Glutamatergic neuron (in vitro differentiated cells): Measurements from ENCODE around the gene BOC. TPM values are rescaled to one million over a fixed set of nuclear protein-coding genes. Genes with fewer than 3 reads are reported as not detected.
A peak's percentile ranks its signal among the peaks of the same experiment; 100 is the strongest.

ENCODE experiments used
- DNase-seq: peaks from one replicate; pipeline ENCODE4 v3.0.0; 2022
- H3K27ac Mint-ChIP-seq: one replicate; pipeline ENCODE4 v1.8.0; 2020; ENCODE audit warnings: mild to moderate bottlenecking, mixed read lengths, inconsistent platforms; ENCODE audit not compliant: unreplicated experiment
- H3K27me3 Mint-ChIP-seq: one replicate; pipeline ENCODE4 v1.8.0; 2020; ENCODE audit warnings: mild to moderate bottlenecking, moderate library complexity, mixed read lengths, inconsistent platforms; ENCODE audit not compliant: unreplicated experiment
- H3K36me3 Mint-ChIP-seq: one replicate; pipeline ENCODE4 v1.8.0; 2020; ENCODE audit warnings: mild to moderate bottlenecking, mixed read lengths, inconsistent platforms; ENCODE audit not compliant: unreplicated experiment
- H3K4me1 Mint-ChIP-seq: one replicate; pipeline ENCODE4 v1.8.0; 2020; ENCODE audit warnings: mild to moderate bottlenecking, low read depth, mixed read lengths, inconsistent platforms; ENCODE audit not compliant: unreplicated experiment
- H3K4me3 Mint-ChIP-seq: one replicate; pipeline ENCODE4 v1.8.0; 2020; ENCODE audit warnings: mild to moderate bottlenecking, mixed read lengths, inconsistent platforms; ENCODE audit not compliant: unreplicated experiment
- H3K9me3 Mint-ChIP-seq: one replicate; pipeline ENCODE4 v1.8.0; 2020; ENCODE audit warnings: mild to moderate bottlenecking, moderate library complexity, mixed read lengths, inconsistent platforms; ENCODE audit not compliant: unreplicated experiment
- CTCF ChIP-seq: fragments of 200-600 bp; sonication (generic); IDR thresholded peaks from one replicate; pipeline ENCODE4 v1.5.0; 2021; ENCODE audit not compliant: partially characterized antibody, unreplicated experiment
- total RNA-seq: library from RNA; stranded (reverse); fragmentation: NEBNext Ultra II Directional; extraction: Animal tissue kit (Norgen Biotek cat#: 25700); gene quantifications from one replicate; pipeline ENCODE4 v1.2.1, GENCODE V29; 2021; ENCODE audit not compliant: unreplicated experiment

BOC gene
- total RNA-seq, 1 donor from 2014 or later = 32.9 TPM

- no peak for TF ChIP-seq CTCF
- no peak for DNase-seq
- Mint-ChIP-seq H3K27ac (no peak overlapping the region), H3K9me3 (peaks cover 3% of the 10 kb centered on the region), H3K4me3 (no peak overlapping the region), H3K4me1 (peaks cover 10% of the 10 kb centered on the region), H3K36me3 (peaks cover 6% of the 10 kb centered on the region), H3K27me3 (no peaks in the 10 kb centered on the region)
Measured at GRCh38 chr3:113183748-113184661, 27.4 kb upstream of the BOC start.

- DNase-seq = no peak
- Mint-ChIP-seq H3K4me1 (peaks cover 10% of the 10 kb centered on the region), H3K27ac (no peak overlapping the region), H3K36me3 (peaks cover 6% of the 10 kb centered on the region), H3K27me3 (no peaks in the 10 kb centered on the region), H3K9me3 (peaks cover 3% of the 10 kb centered on the region), H3K4me3 (no peak overlapping the region)
- no peak for TF ChIP-seq CTCF
Measured at GRCh38 chr3:113185194-113185835, 26.0 kb upstream of the BOC start.

DNA sequence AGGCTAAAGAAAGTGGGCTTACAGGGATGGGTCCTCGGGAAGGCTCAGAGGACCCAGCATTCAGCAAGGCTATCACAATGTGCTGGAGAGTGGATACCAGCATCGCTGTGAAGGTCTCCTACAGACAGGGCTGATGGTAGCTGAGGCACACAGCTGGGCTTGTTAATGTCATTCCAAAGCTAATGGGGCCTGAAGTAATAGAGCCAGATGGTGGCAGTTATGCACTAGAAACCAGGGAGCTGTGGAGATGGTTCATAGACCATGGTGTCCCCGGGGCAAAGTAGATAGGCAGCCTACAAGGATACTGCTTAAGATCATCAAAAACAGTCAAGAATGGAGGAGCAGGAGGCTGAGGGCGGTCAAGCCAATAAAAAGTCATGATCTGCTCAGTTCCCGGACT is 24.8 kb upstream of the BOC start:
- Mint-ChIP-seq H3K36me3 (peaks cover 6% of the 10 kb centered on the region), H3K4me1 (peaks cover 10% of the 10 kb centered on the region), H3K4me3 (peak overlapping the region; percentile 2), H3K9me3 (peaks cover 3% of the 10 kb centered on the region), H3K27me3 (no peaks in the 10 kb centered on the region), H3K27ac (peak overlapping the region; percentile 59)
- TF ChIP-seq CTCF = no peak
- DNase-seq = no peak

DNA sequence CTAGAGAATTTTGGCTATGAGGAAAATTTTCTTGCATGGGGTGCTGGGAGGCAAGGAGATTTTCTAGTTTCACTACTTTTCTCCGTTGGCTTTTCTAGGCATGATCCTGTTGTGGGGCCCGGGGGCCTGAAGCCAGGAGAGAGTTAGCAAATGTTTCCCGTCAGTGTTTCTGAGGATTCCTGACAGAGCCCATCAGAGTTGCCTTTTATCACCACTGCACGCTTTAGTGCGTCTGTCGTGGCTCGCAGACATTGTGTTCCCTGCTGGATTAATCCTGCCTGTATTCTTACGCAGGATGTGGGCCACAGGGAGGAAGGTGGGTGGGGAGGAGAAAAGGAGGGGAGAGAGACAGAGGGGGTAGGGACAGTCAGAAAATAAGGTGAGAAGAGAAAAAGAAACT is 18.1 kb upstream of the BOC start:
- peaks cover 3% of the 10 kb centered on the region for H3K4me1 Mint-ChIP-seq
- peaks cover 3% of the 10 kb centered on the region for H3K27me3 Mint-ChIP-seq
- no peak overlapping the region for H3K4me3 Mint-ChIP-seq
- DNase-seq = no peak
- H3K27ac Mint-ChIP-seq = no peak overlapping the region
- H3K36me3 Mint-ChIP-seq = no peaks in the 10 kb centered on the region
- no peak for TF ChIP-seq CTCF
- H3K9me3 Mint-ChIP-seq = peaks cover 2% of the 10 kb centered on the region

- H3K27ac Mint-ChIP-seq = no peak overlapping the region
- H3K9me3 Mint-ChIP-seq = peaks cover 2% of the 10 kb centered on the region
Measured at GRCh38 chr3:113193719-113194118, 17.6 kb upstream of the BOC start.

More at GRCh38 chr3:113193719-113194118, 17.6 kb upstream of the BOC start:
- Mint-ChIP-seq H3K27me3 (peaks cover 3% of the 10 kb centered on the region), H3K36me3 (no peaks in the 10 kb centered on the region), H3K4me3 (no peak overlapping the region), H3K4me1 (peaks cover 3% of the 10 kb centered on the region)
- no peak for DNase-seq
- TF ChIP-seq CTCF = no peak
